RWPE1 (cell line): ENCODE data around the gene MEIOB.

Experiments
- CTCF ChIA-PET: fragments of 350-600 bp; sonication (Branson Sonifier 250); formaldehyde crosslinking; extraction: SDS; loops from one replicate; lab custom pipeline; 2021; lab: Yijun Ruan, JAX
- POLR2A ChIA-PET: fragments of 400-600 bp; formaldehyde crosslinking; extraction: SDS; loops from one replicate; lab custom pipeline; 2020; ENCODE audit warnings: antibody characterized with exemption; ENCODE audit not compliant: low non-redundant PET; lab: Yijun Ruan, JAX
- DNase-seq: peaks from one replicate; pipeline ENCODE4 v3.0.0; 2012; ENCODE audit warnings: low spot score
- H3K27ac ChIP-seq: fragments of 450-650 bp; 2 replicates; pipeline ENCODE4 v1.5.1; 2017
- TF ChIP-seq, protein P1 (sequence below): fragments of 450-650 bp; conservative IDR thresholded peaks from 2 replicates; pipeline ENCODE4 v1.5.1; 2017; ENCODE audit warnings: low read depth, mild to moderate bottlenecking

The MEIOB gene

DNA sequence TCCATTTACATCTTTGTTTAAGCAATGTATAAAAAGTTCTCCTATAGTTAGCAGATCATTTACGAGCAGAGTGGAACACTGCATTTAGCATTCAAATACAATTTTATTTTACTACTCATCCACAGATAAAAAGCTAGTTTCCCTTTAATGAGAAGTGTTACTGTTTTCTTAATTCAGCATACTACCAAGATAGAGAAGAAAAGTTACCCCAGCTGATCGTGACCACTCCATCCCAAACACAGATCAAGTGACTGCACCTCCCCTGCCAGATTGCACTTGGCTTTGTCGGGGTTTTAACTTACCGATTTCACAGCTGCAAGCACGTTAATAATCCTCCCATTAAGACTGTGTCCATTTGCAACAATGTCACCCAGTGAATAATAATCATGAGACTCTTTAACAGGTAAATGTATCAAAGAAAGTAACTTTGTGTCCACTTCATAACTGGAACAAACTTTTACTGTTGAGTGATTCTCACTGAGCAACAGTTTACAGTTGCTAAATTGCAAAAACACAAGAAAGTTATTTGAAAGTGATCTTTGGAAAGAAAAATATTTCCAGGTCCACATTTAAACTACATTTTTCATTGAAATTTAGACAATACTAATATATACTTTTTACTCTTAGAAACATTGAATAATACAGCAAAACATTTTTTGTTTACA is 14.4 kb downstream of the MEIOB start:
- POLR2A ChIA-PET, result no interaction called here
- DNase-seq, result no peak
- CTCF ChIA-PET, result no interaction called here
- TF ChIP-seq, protein P1, sequence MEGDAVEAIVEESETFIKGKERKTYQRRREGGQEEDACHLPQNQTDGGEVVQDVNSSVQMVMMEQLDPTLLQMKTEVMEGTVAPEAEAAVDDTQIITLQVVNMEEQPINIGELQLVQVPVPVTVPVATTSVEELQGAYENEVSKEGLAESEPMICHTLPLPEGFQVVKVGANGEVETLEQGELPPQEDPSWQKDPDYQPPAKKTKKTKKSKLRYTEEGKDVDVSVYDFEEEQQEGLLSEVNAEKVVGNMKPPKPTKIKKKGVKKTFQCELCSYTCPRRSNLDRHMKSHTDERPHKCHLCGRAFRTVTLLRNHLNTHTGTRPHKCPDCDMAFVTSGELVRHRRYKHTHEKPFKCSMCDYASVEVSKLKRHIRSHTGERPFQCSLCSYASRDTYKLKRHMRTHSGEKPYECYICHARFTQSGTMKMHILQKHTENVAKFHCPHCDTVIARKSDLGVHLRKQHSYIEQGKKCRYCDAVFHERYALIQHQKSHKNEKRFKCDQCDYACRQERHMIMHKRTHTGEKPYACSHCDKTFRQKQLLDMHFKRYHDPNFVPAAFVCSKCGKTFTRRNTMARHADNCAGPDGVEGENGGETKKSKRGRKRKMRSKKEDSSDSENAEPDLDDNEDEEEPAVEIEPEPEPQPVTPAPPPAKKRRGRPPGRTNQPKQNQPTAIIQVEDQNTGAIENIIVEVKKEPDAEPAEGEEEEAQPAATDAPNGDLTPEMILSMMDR, result no peak
- no peak overlapping the region for H3K27ac ChIP-seq

DNA sequence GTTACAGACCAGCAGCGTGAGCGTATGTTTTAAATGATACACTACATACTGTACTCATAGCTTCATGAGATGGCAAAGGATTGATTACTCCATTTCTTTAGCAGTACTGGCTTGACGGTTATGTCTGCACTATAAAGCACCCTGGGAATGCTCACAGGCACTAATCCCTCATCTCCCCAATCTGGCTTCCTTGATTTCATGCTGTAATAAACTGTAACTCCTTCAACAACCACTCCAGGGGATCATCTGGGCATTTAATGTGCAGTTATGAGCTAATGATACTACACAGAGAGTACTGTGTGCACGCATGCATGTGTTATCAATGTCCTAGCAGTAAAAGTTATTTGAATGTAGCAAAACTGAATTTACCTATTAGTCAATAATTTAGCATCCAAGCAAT is 20.2 kb downstream of the MEIOB start:
- CTCF ChIA-PET, result interaction anchor here (0.7 kb wide), 1 partner anchor 168 kb away, joined by 3 read pairs; the partner anchor contains the start of gene NPW
- no peak overlapping the region for H3K27ac ChIP-seq
- no peak for DNase-seq
- TF ChIP-seq, protein P1, result no peak
- POLR2A ChIA-PET, result no interaction called here

DNA sequence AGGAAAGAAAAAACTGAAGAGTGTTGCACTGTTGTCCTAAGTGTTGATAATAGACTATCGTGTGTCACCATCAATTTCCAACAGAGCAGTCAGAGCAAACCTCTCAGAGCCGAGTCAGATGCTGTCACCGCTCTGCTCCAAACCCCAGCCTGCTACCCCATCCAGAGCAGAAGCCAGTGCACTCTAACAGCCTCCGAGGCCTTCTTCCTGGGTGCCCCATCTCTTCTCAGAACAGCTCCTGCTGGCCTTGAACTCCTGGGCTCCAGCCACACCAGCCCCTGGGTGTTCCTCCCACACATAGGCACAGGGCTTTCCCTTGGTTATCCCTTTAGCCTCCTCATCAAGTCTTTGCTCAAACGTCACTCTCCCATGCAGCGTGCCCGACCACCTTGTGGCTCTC is 21.0 kb downstream of the MEIOB start:
- TF ChIP-seq, protein P1, result no peak
- ChIA-PET POLR2A (no interaction called here), CTCF (no interaction called here)
- DNase-seq, result no peak
- no peak overlapping the region for H3K27ac ChIP-seq

DNA sequence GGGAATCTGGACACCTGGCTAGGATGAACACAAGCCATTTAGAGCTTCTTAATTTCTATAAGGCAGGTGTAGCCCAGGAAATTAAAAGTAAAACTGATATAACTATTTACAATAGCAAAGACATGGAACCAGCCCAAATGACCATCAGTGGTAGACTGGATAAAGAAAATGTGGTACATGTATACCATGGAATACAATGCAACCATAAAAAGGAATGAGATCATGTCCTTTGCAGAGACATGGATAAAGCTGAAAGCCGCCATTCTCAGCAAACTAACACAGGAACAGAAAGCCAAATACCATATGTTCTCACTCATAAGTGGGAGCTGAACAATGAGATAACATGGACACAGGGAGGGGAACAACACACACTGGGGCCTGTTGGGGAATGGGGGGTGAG is 25.5 kb downstream of the MEIOB start:
- no peak for DNase-seq
- CTCF ChIA-PET, result no interaction called here
- H3K27ac ChIP-seq, result no peak overlapping the region
- TF ChIP-seq, protein P1, result no peak
- POLR2A ChIA-PET, result no interaction called here

DNA sequence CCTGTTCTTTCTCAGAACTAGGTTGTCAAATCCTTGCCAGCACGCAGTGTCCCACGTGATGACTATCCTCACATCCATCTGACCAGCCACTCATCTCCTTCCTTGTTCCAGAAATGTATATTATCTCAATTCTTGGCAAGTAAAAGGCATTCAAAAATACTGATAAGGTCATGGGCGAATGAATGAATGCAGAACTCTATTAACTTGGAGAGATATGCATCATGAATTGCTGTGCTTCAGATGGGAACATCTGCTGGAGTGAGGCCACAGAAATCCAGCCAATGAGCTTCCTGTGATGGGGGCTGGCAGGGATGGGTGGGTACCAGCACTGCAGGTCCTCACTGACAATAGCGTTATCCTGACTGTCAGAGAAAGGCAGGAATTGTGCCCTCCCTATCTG is 26.0 kb downstream of the MEIOB start:
- TF ChIP-seq, protein P1, result no peak
- ChIA-PET CTCF (no interaction called here), POLR2A (no interaction called here)
- no peak for DNase-seq
- H3K27ac ChIP-seq, result no peak overlapping the region

DNA sequence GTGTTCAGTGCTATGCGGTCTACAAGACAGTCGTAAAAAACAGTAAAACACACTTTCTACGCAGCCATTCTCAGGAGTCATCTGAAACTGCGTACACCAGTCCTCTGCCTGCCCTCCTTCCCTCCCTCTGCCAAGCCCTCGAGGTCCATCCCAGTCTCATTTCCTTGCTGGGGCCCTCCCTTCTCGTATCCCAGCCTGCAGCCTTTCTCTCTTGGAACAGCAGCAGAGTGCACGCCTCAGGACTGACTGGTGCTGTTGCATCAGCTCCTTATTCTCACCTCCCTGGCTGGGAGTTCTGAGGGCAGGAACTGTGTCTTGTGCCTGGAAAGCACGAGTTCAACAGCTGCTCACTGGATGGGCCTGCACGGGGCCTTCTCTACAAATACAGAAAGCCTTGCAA is 32.4 kb downstream of the MEIOB start:
- ChIA-PET POLR2A (interaction anchor here (0.6 kb wide), 1 partner anchor 1203 kb away, joined by 3 read pairs; no protein-coding TSS in a partner anchor), CTCF (interaction anchor here (0.6 to 0.7 kb wide), 2 partner anchors 12 to 348 kb away, joined by 3 read pairs; no protein-coding TSS in a partner anchor)
- TF ChIP-seq, protein P1, result no peak
- H3K27ac ChIP-seq, result peak overlapping the region; percentile 61
- no peak for DNase-seq
